Upper lobe of left lung (tissue), 4 donors: Measurements from ENCODE around the gene SCO2.

Source experiments
- POLR2A ChIP-seq, 4 donors: fragments of 450-650 bp; IDR thresholded peaks; one replicate each; pipeline ENCODE4 v1.5.1; 2016 to 2017; ENCODE audit warnings: antibody characterized with exemption in 4 of 4, mild to moderate bottlenecking in 2 of 4
- POLR2AphosphoS5 ChIP-seq, 2 donors: sonication (generic); formaldehyde crosslinking; IDR thresholded peaks; one replicate each; pipeline ENCODE4 v1.5.1; 2017; ENCODE audit warnings: antibody characterized with exemption in 2 of 2
- TF ChIP-seq, protein P1 (sequence below), 6 experiments: fragments of 450-650 bp in 4 of 6; fragments of 200-600 bp in 2 of 6; sonication (generic) in 2 of 6; IDR thresholded peaks; one replicate each; pipeline ENCODE4 v1.5.1; 2016 to 2019; ENCODE audit warnings: antibody characterized with exemption in 6 of 6

GRCh38 chr22:50569041-50569459, 43.7 kb upstream of the SCO2 start:
- TF ChIP-seq POLR2A (IDR thresholded peaks at IDR 0.05) (no peak), POLR2AphosphoS5 (IDR thresholded peaks at IDR 0.05) (no peak)
- TF ChIP-seq, protein P1, sequence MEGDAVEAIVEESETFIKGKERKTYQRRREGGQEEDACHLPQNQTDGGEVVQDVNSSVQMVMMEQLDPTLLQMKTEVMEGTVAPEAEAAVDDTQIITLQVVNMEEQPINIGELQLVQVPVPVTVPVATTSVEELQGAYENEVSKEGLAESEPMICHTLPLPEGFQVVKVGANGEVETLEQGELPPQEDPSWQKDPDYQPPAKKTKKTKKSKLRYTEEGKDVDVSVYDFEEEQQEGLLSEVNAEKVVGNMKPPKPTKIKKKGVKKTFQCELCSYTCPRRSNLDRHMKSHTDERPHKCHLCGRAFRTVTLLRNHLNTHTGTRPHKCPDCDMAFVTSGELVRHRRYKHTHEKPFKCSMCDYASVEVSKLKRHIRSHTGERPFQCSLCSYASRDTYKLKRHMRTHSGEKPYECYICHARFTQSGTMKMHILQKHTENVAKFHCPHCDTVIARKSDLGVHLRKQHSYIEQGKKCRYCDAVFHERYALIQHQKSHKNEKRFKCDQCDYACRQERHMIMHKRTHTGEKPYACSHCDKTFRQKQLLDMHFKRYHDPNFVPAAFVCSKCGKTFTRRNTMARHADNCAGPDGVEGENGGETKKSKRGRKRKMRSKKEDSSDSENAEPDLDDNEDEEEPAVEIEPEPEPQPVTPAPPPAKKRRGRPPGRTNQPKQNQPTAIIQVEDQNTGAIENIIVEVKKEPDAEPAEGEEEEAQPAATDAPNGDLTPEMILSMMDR (IDR thresholded peaks at IDR 0.05), result no peak
